Sigmoid colon (tissue), 7 donors: Measurements from ENCODE around the gene KIRREL3. TPM values are rescaled to one million over a fixed set of nuclear protein-coding genes. Genes with fewer than 3 reads are reported as not detected.

Source experiments
- DNase-seq: peaks from one replicate; pipeline ENCODE4 v3.0.0-alpha.2; 2019
- H3K27ac ChIP-seq, 4 donors: fragments of 200-600 bp; sonication (generic); one replicate each; pipeline ENCODE4 v1.5.1; 2016 to 2019; ENCODE audit warnings: mild to moderate bottlenecking in 1 of 4
- H3K27me3 ChIP-seq, 3 donors: fragments of 200-600 bp; sonication (generic); one replicate each; pipeline ENCODE4 v1.5.1; 2019; ENCODE audit warnings: mild to moderate bottlenecking in 1 of 3
- H3K36me3 ChIP-seq, 4 donors: fragments of 200-600 bp; sonication (generic); one replicate each; pipeline ENCODE4 v1.5.1; 2016 to 2019
- H3K4me1 ChIP-seq, 4 donors: fragments of 200-600 bp; sonication (generic); one replicate each; pipeline ENCODE4 v1.5.1; 2017 to 2019
- H3K4me3 ChIP-seq, 4 donors: fragments of 200-600 bp; sonication (generic); one replicate each; pipeline ENCODE4 v1.5.1; 2017 to 2019; ENCODE audit warnings: mild to moderate bottlenecking in 2 of 4, moderate library complexity in 1 of 4
- H3K9me3 ChIP-seq, 4 donors: fragments of 200-600 bp in 3 of 4; sonication (generic) in 3 of 4; one replicate each; pipeline versions ENCODE4 v1.5.1 to v1.6.1; 2013 to 2019
- EP300 ChIP-seq, 4 donors: sonication (generic); formaldehyde crosslinking; IDR thresholded peaks; one replicate each; pipeline ENCODE4 v1.6.1; 2017; ENCODE audit warnings: antibody characterized with exemption in 4 of 4
- POLR2A ChIP-seq, 2 donors: fragments of 450-650 bp; IDR thresholded peaks; one replicate each; pipeline ENCODE4 v1.6.1; 2016; ENCODE audit warnings: antibody characterized with exemption in 2 of 2, mild to moderate bottlenecking in 2 of 2, moderate library complexity in 2 of 2
- POLR2AphosphoS5 ChIP-seq, 4 donors: sonication (generic); formaldehyde crosslinking; IDR thresholded peaks; one replicate each; pipeline ENCODE4 v1.6.1; 2017; ENCODE audit warnings: antibody characterized with exemption in 4 of 4
- WGBS, 2 donors: extraction: QIAGEN DNeasy Blood & Tissue Kit; methylation state at CpG; one replicate each; pipeline ENCODE4 v1.1.7; 2013; 5-methylcytosine and 5-hydroxymethylcytosine counted together
- intact Hi-C: fragments of 100-400 bp; cut with DNase I; formaldehyde crosslinking; loops from one replicate; pipeline ENCODE4 v1.15.1; 2023
- polyA plus RNA-seq, 3 donors: library from polyadenylated mRNA; stranded (reverse); fragments of 200-250 nt; gene quantifications; one replicate each; pipeline ENCODE4 v1.2.3, GENCODE V29; 2013
- total RNA-seq, 4 donors: library from RNA; depleted of rRNA; stranded (reverse); fragments of >200 nt; gene quantifications; one replicate each; pipeline ENCODE4 v1.1.0, GENCODE V29; 2016
- TF ChIP-seq, protein P1 (sequence below), 4 experiments: fragments of 450-650 bp in 3 of 4; fragments of 200-600 bp in 1 of 4; IDR thresholded peaks; one replicate each; pipeline ENCODE4 v1.5.1; 2016 to 2019; ENCODE audit warnings: antibody characterized with exemption in 4 of 4, mild to moderate bottlenecking in 3 of 4, moderate library complexity in 2 of 4
- donor health status: healthy with polysubstance abuse.
- donor health status: Bipolar disorder and iron deficiency.
- donor health status: healthy.

Gene KIRREL3
- total and polyA plus RNA-seq, 7 donors: under 0.01 to 3.3 (median 1.0) TPM

GRCh38 chr11:126482586-126483108 lies 517.9 kb downstream of the KIRREL3 start:
- peak; percentile 22 for DNase-seq
- Histone ChIP-seq H3K9me3 (no peaks in the 10 kb centered on the region), H3K27me3 (no peaks in the 10 kb centered on the region), H3K4me3 (no peak overlapping the region), H3K36me3 (no peaks in the 10 kb centered on the region), H3K27ac (no peak overlapping the region), H3K4me1 (peaks cover 0 to 30% (median 14%) of the 10 kb centered on the region in 4 donors)
- TF ChIP-seq, protein P1, sequence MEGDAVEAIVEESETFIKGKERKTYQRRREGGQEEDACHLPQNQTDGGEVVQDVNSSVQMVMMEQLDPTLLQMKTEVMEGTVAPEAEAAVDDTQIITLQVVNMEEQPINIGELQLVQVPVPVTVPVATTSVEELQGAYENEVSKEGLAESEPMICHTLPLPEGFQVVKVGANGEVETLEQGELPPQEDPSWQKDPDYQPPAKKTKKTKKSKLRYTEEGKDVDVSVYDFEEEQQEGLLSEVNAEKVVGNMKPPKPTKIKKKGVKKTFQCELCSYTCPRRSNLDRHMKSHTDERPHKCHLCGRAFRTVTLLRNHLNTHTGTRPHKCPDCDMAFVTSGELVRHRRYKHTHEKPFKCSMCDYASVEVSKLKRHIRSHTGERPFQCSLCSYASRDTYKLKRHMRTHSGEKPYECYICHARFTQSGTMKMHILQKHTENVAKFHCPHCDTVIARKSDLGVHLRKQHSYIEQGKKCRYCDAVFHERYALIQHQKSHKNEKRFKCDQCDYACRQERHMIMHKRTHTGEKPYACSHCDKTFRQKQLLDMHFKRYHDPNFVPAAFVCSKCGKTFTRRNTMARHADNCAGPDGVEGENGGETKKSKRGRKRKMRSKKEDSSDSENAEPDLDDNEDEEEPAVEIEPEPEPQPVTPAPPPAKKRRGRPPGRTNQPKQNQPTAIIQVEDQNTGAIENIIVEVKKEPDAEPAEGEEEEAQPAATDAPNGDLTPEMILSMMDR (IDR thresholded peaks at IDR 0.05): no peak
- TF ChIP-seq POLR2AphosphoS5 (IDR thresholded peaks at IDR 0.05) (no peak), POLR2A (IDR thresholded peaks at IDR 0.05) (no peak)
- intact Hi-C loops: no loop called here
- WGBS, 2 donors: 84 to 90% methylated on average over 5 of the region's 5 CpGs

GRCh38 chr11:126481303-126481680 lies 519.3 kb downstream of the KIRREL3 start:
- no peak overlapping the region for H3K27ac ChIP-seq
- intact Hi-C loops: loop anchor here (2.0 kb wide), 1 partner anchor 170 kb away; no protein-coding TSS in a partner anchor
- TF ChIP-seq EP300 (IDR thresholded peaks at IDR 0.05) (no peak), POLR2AphosphoS5 (IDR thresholded peaks at IDR 0.05) (no peak), POLR2A (IDR thresholded peaks at IDR 0.05) (no peak)
- TF ChIP-seq, protein P1 (IDR thresholded peaks at IDR 0.05): no peak
- DNase-seq: no peak
- WGBS, 2 donors: 71 to 85% methylated on average over 5 of the region's 5 CpGs
- no peaks in the 10 kb centered on the region for H3K36me3 ChIP-seq
- no peaks in the 10 kb centered on the region for H3K9me3 ChIP-seq
- H3K27me3 ChIP-seq: no peaks in the 10 kb centered on the region
- peaks cover 0 to 30% (median 14%) of the 10 kb centered on the region in 4 donors for H3K4me1 ChIP-seq
- no peak overlapping the region for H3K4me3 ChIP-seq

- WGBS, 2 donors: 6 to 11% methylated on average over 19 of the region's 19 CpGs
- intact Hi-C loops: loop anchor here (1.0 to 2.0 kb wide), 2 partner anchors 39 to 170 kb away; no protein-coding TSS in a partner anchor
- Histone ChIP-seq H3K36me3 (no peaks in the 10 kb centered on the region), H3K4me3 (peak overlapping the region in 1 of 4 donors; percentile 6), H3K9me3 (no peaks in the 10 kb centered on the region), H3K27ac (peak overlapping the region; percentile 70 to 78 (median 74)), H3K27me3 (no peaks in the 10 kb centered on the region), H3K4me1 (peaks cover 0 to 25% (median 11%) of the 10 kb centered on the region in 4 donors)
- TF ChIP-seq, protein P1 (IDR thresholded peaks at IDR 0.05): peak; percentile 89 to 95 (median 94)
- TF ChIP-seq POLR2AphosphoS5 (IDR thresholded peaks at IDR 0.05) (peak in 2 of 4 donors; percentile 23 to 29), POLR2A (IDR thresholded peaks at IDR 0.05) (no peak), EP300 (IDR thresholded peaks at IDR 0.05) (no peak)
- DNase-seq: peak; percentile 93
These were observed 519.9 kb downstream of the KIRREL3 start for GRCh38 chr11:126480410-126481302.

GRCh38 chr11:126480015-126480409 lies 520.6 kb downstream of the KIRREL3 start:
- TF ChIP-seq, protein P1 (IDR thresholded peaks at IDR 0.05): no peak
- TF ChIP-seq POLR2AphosphoS5 (IDR thresholded peaks at IDR 0.05) (no peak), POLR2A (IDR thresholded peaks at IDR 0.05) (no peak), EP300 (IDR thresholded peaks at IDR 0.05) (no peak)
- intact Hi-C loops: loop anchor here (1.0 to 2.0 kb wide), 2 partner anchors 39 to 169 kb away; no protein-coding TSS in a partner anchor

More at GRCh38 chr11:126480015-126480409, 520.6 kb downstream of the KIRREL3 start:
- Histone ChIP-seq H3K9me3 (no peaks in the 10 kb centered on the region), H3K36me3 (no peaks in the 10 kb centered on the region), H3K4me1 (peaks cover 0 to 18% (median 5%) of the 10 kb centered on the region in 4 donors), H3K27me3 (no peaks in the 10 kb centered on the region), H3K4me3 (no peak overlapping the region), H3K27ac (peak overlapping the region in 3 of 4 donors; percentile 70 to 78 (median 75))
- no peak for DNase-seq
- 25 to 74% methylated on average over 3 of the region's 3 CpGs for WGBS, 2 donors
